Peyer's patch (tissue), 4 donors: ENCODE results near the gene ZGLP1. TPM values are rescaled to one million over a fixed set of nuclear protein-coding genes. Genes with fewer than 3 reads are reported as not detected.

ENCODE experiments used
- DNase-seq, 3 donors: peaks; one replicate each; pipeline ENCODE4 v3.0.0-alpha.2; 2017 to 2019
- H3K27ac ChIP-seq, 4 donors: fragments of 200-600 bp; sonication (generic); one replicate each; pipeline ENCODE4 v1.5.1; 2016 to 2019
- H3K27me3 ChIP-seq, 2 donors: fragments of 200-600 bp; sonication (generic); one replicate each; pipeline ENCODE4 v1.5.1; 2019
- H3K36me3 ChIP-seq, 3 donors: fragments of 200-600 bp; sonication (generic); one replicate each; pipeline ENCODE4 v1.5.1; 2016 to 2019
- H3K4me1 ChIP-seq, 4 donors: fragments of 200-600 bp; sonication (generic); one replicate each; pipeline ENCODE4 v1.5.1; 2016 to 2019
- H3K4me3 ChIP-seq, 4 donors: fragments of 200-600 bp; sonication (generic); 1 replicate in 3 of 4; 2 replicates in 1 of 4; pipeline ENCODE4 v1.5.1; 2016 to 2019; ENCODE audit warnings: mild to moderate bottlenecking in 1 of 4
- H3K9me3 ChIP-seq, 4 donors: fragments of 200-600 bp; sonication (generic); one replicate each; pipeline ENCODE4 v1.5.1; 2016 to 2019; ENCODE audit warnings: mild to moderate bottlenecking in 1 of 4
- CTCF ChIP-seq, 6 experiments: fragments of 450-650 bp in 4 of 6; fragments of 200-600 bp in 2 of 6; sonication (generic) in 1 of 6; IDR thresholded peaks; one replicate each; pipeline ENCODE4 v1.5.1; 2017 to 2019; ENCODE audit warnings: antibody characterized with exemption in 6 of 6, mild to moderate bottlenecking in 3 of 6, moderate library complexity in 1 of 6
- POLR2A ChIP-seq, 2 donors: fragments of 450-650 bp; IDR thresholded peaks; one replicate each; pipeline ENCODE4 v1.5.1; 2017; ENCODE audit warnings: antibody characterized with exemption in 2 of 2, mild to moderate bottlenecking in 2 of 2, moderate library complexity in 2 of 2
- total RNA-seq, 4 donors: library from RNA; depleted of rRNA; stranded (reverse); fragments of >200 nt; gene quantifications; one replicate each; pipeline ENCODE4 v1.1.0, GENCODE V29; 2016

Gene ZGLP1
- total RNA-seq, 4 donors from 2014 or later: 2.1 to 10.7 TPM; not detected in 2

- H3K4me1 ChIP-seq: peaks cover 0 to 91% (median 72%) of the 10 kb centered on the region in 4 donors
- H3K27me3 ChIP-seq: peaks cover 0 to 64% of the 10 kb centered on the region in 2 donors
- no peaks in the 10 kb centered on the region for H3K9me3 ChIP-seq
- DNase-seq: peak; percentile 51 to 85 (median 69)
- TF ChIP-seq POLR2A (IDR thresholded peaks at IDR 0.05) (peak; percentile 5 to 14), CTCF (IDR thresholded peaks at IDR 0.05) (no peak)
- peak overlapping the region; percentile 29 to 49 (median 36) for H3K4me3 ChIP-seq
- H3K27ac ChIP-seq: peak overlapping the region in 1 of 4 donors; percentile 25
- no peaks in the 10 kb centered on the region for H3K36me3 ChIP-seq
Observed at GRCh38 chr19:10290876-10291553, 18.6 kb downstream of the ZGLP1 start.

GRCh38 chr19:10290357-10290875 is 19.2 kb downstream of the ZGLP1 start:
- DNase-seq: no peak
- no peaks in the 10 kb centered on the region for H3K9me3 ChIP-seq
- no peaks in the 10 kb centered on the region for H3K36me3 ChIP-seq
- H3K27ac ChIP-seq: no peak overlapping the region
- TF ChIP-seq POLR2A (IDR thresholded peaks at IDR 0.05) (no peak), CTCF (IDR thresholded peaks at IDR 0.05) (no peak)
- peak overlapping the region; percentile 29 to 49 (median 36) for H3K4me3 ChIP-seq
- H3K27me3 ChIP-seq: peaks cover 0 to 58% of the 10 kb centered on the region in 2 donors
- H3K4me1 ChIP-seq: peaks cover 0 to 87% (median 66%) of the 10 kb centered on the region in 4 donors

- Histone ChIP-seq H3K36me3 (peaks cover 0 to 4% (median 0%) of the 10 kb centered on the region in 3 donors), H3K9me3 (no peaks in the 10 kb centered on the region), H3K27ac (peak within 1 kb of the TSS in 1 of 4 donors; percentile 25), H3K27me3 (peaks cover 0 to 56% of the 10 kb centered on the region in 2 donors), H3K4me1 (peaks cover 0 to 82% (median 62%) of the 10 kb centered on the region in 4 donors), H3K4me3 (peak within 1 kb of the TSS; percentile 29 to 49 (median 36))
- TF ChIP-seq POLR2A (IDR thresholded peaks at IDR 0.05) (no peak), CTCF (IDR thresholded peaks at IDR 0.05) (no peak)
- DNase-seq: no peak
Observed at GRCh38 chr19:10289836-10290356, 19.7 kb downstream of the ZGLP1 start, which contains the start of gene ICAM5. TSS of gene ICAM5 (plus strand) at chr19:10289952. CDS start at chr19:10290044, 92 bp downstream.

GRCh38 chr19:10289167-10289835 is 20.3 kb downstream of the ZGLP1 start:
- no peaks in the 10 kb centered on the region for H3K9me3 ChIP-seq
- DNase-seq: peak in 2 of 3 donors; percentile 48 to 68
- no peak overlapping the region for H3K27ac ChIP-seq
- peaks cover 0 to 10% (median 0%) of the 10 kb centered on the region in 3 donors for H3K36me3 ChIP-seq
- TF ChIP-seq CTCF (IDR thresholded peaks at IDR 0.05): no peak
- H3K4me3 ChIP-seq: peak overlapping the region; percentile 18 to 49 (median 36)
- H3K27me3 ChIP-seq: peaks cover 0 to 51% of the 10 kb centered on the region in 2 donors
- peaks cover 0 to 76% (median 61%) of the 10 kb centered on the region in 4 donors for H3K4me1 ChIP-seq

GRCh38 chr19:10288662-10289166 is 20.9 kb downstream of the ZGLP1 start:
- TF ChIP-seq CTCF (IDR thresholded peaks at IDR 0.05) (no peak), POLR2A (IDR thresholded peaks at IDR 0.05) (no peak)
- peaks cover 0 to 72% (median 61%) of the 10 kb centered on the region in 4 donors for H3K4me1 ChIP-seq
- H3K27ac ChIP-seq: no peak overlapping the region
- no peaks in the 10 kb centered on the region for H3K9me3 ChIP-seq
- peak overlapping the region in 3 of 4 donors; percentile 36 to 49 (median 37) for H3K4me3 ChIP-seq
- peaks cover 0 to 16% (median 0%) of the 10 kb centered on the region in 3 donors for H3K36me3 ChIP-seq
- peaks cover 0 to 45% of the 10 kb centered on the region in 2 donors for H3K27me3 ChIP-seq
- peak in 1 of 3 donors; percentile 69 for DNase-seq
